OCI-LY3 (cell line): Measurements from ENCODE around the gene FBXL15.

Experiments used
- CTCF ChIP-seq: fragments of 200-600, 300-600 bp; sonication (generic); IDR thresholded peaks from 2 replicates; pipeline ENCODE4 v1.5.1; 2014; ENCODE audit warnings: antibody characterized with exemption, low read length, low read depth
- EZH2phosphoT487 ChIP-seq: fragments of 200-600 bp; shearing (Covaris generic); IDR thresholded peaks from 2 replicates; pipeline ENCODE4 v1.6.1; 2018; ENCODE audit warnings: antibody characterized with exemption, mixed run types, low read depth

GRCh38 chr10:102394801-102395399 is 25.7 kb upstream of the FBXL15 start:
- no peak for TF ChIP-seq CTCF
- no peak for TF ChIP-seq EZH2phosphoT487
